HG03066 (cell line): Measurements from ENCODE around the gene UBE2L3.
"Not testable (repeated sequence)": the region's sequence is repeated elsewhere in the genome, so short reads cannot be mapped to it uniquely, and the experiment has no call there.

ENCODE experiments used
- ATAC-seq: cut with Tn5 transposase; IDR thresholded peaks from one replicate; pipeline ENCODE4 v1.9.1; 2021; ENCODE audit warnings: low read depth; ENCODE audit not compliant: unreplicated experiment

The UBE2L3 gene

GRCh38 chr22:21570398-21570797, 2.9 kb downstream of the UBE2L3 start:
- no peak for ATAC-seq

- ATAC-seq, result no peak
Measured at GRCh38 chr22:21571679-21572078, 4.2 kb downstream of the UBE2L3 start.

DNA sequence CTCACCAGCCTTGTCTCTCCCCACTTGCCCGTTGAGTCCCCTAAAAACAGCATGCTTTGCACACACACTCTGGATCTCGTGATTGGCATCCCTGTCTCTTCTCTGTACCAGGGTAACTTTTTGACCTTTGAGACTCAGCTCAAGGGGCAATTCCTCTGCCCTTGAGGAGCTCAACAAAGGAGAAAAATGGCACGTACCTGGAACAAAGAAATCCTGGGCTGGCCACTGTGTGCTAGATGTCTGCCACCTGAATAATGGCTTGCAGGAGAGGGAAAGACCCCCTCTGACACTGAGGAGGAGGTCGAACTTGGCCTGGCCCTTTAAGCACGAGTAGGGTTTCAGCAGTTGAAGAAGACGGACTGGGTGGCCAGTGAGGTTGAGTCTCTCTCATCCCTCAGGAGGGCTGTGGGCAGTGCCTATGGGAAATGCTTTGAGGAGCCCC, 5.8 kb downstream of the UBE2L3 start:
- ATAC-seq, result no peak

DNA sequence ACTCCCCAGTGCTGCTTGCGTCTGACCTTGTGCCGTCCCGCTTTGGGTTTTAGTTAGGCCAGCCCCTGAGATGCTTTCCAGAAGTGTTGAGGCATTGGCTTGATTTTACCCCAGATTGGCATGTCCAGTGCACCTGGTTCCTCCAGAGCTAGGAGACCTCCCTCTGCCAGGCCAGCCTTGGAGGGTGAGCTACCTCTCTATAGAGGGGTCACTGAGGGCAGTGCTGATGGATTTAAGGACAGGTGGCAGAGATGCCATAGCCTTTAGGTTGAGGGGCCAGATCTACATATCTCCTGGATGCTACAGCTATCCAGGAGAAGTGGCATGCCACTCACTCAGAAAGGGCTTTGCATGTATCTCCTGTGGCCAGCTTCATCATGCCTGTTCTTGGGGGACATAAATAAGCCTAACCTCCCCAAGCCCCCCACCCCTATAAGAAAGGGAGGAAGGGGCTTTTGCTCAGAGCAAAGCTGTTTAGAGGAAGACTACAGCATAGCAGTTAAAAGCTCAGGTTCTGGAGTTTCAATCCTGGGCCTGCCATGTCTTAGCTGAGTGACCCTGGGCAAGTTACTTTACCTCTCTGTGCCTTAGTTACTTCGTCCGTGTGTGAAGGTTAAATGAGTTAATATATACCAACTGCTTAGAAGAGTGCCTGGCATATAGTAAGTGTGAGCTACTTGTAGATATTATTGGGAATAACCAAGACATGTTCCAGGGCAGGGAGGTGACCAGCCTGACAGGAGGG, 6.4 kb downstream of the UBE2L3 start:
- no peak for ATAC-seq

- no peak for ATAC-seq
Measured at GRCh38 chr22:21579474-21579851, 11.9 kb downstream of the UBE2L3 start.

DNA sequence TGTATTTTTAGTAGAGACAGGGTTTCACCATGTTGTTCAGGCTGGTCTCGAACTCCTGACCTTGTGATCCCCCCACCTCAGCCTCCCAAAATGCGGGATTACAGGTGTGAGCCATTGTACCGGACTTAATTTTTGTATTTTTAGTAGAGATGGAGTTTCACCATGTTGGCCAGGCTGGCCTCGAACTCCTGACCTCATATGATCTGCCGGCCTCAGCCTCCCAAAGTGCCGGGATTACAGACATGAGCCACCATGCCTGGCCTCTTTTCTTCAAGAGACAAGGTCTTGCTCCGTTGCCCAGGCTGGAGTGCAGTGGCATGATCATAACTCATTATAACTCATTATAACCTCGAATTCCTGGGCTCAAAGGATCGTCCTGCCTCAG, 13.1 kb downstream of the UBE2L3 start:
- ATAC-seq, result not testable (repeated sequence)

DNA sequence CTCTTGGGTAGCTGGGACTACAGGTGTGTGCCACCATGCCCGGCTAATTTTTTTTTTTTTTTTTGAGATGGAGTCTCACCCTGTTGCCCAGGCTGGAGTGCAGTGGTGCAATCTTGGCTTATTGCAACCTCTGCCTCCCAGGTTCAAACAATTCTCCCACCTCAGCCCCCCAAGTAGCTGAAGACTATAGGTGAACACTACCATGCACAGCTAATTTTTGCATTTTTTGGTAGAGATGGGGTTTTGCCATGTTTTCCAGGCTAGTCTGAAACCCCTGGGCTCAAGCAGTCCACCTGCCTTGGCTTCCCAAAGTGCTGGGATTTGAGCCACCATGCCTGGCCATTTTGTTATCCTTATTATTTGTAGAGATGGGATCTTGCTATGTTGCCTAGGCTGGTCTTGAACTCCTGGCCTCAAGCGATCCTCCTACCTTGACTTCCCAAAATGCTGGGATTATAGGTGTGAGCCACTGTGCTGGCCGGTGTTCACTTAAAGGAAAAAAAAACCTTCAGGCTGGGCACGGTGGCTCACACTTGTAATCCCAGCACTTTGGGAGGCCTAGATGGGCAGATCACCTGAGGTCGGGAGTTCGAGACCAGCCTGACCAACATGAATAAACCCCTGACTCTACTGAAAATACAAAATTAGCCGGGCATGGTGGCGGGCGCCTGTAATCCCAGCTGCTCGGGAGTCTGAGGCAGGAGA, 13.6 kb downstream of the UBE2L3 start:
- not testable (repeated sequence) for ATAC-seq

GRCh38 chr22:21582801-21583740, 15.6 kb downstream of the UBE2L3 start:
- ATAC-seq, result no peak

DNA sequence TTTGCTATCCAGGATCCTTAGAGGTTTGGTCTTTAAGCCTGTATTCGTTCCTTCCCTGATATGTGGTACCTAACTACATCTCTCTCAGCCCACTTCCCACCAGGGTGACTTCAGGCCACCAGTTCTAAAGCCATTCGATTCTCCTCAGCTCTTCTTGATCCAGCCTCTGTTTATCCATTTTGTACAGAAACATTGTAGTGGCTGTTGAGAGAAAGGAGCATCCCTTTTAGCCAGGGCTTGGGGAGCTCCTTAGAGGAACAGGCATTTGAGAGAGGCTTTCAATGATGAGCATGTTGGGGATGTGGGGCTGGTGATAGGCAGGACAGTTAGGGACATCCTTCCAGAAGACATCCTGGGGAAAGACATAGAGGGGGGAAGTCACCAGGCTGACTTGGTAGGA, 17.9 kb downstream of the UBE2L3 start:
- ATAC-seq, result no peak

GRCh38 chr22:21587803-21588611, 20.5 kb downstream of the UBE2L3 start:
- ATAC-seq, result peak; percentile 81

DNA sequence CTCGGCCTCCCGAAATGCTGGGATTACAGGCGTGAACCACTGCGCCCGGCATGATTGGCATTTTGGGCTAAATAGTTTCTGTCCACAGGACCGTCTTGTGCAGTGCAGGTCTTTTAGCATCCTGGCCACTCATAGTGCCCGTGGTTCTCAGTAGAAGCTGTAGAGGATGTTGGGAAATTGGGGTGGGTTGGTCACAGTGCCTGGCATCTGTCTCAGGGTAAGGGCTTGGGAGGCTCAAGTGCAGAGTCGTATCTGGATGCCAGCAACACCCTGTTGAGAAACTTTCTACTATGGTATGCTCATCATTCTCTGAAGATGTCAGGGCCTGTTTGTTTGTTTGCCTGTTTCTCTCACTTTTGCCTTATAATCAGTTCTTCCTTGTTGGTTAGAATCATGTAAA, 21.9 kb downstream of the UBE2L3 start:
- ATAC-seq, result no peak

GRCh38 chr22:21590809-21591641, 23.5 kb downstream of the UBE2L3 start:
- no peak for ATAC-seq

DNA sequence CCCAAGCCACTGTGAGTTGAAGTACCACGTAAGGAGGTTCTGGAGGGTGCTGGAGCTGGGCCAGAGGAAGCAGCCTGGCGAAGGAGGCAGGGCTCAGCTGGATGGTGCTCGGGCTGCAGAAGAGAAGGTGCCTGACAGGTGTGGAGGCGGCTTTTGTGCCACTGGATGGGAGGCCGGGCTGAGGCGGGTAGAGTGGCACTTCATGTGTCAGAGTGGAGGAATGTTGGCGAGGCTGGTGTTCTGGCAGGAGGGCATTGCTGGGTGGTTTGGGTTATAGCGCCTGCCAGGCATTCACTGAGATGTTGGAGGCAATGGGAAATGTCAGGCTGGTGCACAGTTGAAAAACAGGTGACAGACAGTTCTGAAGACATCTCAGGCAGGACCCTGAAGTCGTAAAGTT, 24.2 kb downstream of the UBE2L3 start:
- ATAC-seq, result no peak

DNA sequence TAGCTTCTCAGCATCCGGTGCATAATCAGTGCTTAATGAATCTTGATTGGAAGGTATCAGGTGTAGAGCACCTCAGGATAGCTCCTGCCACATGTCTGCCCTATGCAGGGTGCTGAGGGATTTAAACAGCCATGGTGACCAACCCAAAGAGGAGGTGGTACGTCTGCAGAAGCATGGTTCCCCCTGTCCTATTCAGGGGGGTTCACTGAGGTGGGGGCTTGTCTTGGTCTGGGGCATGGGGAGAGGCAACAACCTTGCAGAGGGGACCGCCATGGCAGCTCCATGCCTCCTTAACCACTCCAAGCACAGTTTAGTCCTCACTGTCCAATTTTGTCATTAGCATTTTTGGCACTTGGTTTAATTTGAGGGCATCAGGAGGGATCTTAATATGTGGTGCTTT, 24.9 kb downstream of the UBE2L3 start:
- ATAC-seq, result no peak

- no peak for ATAC-seq
Measured at GRCh38 chr22:21593406-21594232, 26.1 kb downstream of the UBE2L3 start.

DNA sequence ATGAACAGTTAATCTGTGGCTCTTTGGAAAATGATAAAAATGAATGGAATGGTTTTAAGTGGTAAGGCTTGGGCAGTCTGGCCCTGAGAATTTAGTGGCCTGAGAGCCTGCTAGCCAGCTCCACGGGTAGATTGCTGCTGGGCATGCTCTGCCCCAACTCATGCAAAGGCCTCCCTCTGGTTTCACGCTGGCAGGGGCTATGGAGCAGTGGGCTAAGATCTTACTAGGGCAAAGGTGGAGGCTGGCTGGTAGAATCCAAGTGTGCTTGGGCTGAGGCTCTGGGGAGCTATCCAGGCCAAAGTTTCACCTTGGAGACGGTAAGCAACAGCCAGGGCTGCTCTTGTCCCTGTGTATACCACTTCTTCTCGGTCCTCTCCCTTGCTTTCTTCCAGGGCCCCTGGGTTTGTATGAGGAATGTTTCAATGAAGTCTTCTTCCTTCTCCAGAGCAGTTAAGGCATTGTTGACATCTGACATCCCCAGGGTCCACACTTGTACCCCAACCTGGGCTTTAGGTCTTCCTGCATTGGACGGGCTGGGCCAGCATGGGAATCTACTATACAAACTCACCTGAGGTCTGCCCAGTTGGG, 27.4 kb downstream of the UBE2L3 start:
- no peak for ATAC-seq

DNA sequence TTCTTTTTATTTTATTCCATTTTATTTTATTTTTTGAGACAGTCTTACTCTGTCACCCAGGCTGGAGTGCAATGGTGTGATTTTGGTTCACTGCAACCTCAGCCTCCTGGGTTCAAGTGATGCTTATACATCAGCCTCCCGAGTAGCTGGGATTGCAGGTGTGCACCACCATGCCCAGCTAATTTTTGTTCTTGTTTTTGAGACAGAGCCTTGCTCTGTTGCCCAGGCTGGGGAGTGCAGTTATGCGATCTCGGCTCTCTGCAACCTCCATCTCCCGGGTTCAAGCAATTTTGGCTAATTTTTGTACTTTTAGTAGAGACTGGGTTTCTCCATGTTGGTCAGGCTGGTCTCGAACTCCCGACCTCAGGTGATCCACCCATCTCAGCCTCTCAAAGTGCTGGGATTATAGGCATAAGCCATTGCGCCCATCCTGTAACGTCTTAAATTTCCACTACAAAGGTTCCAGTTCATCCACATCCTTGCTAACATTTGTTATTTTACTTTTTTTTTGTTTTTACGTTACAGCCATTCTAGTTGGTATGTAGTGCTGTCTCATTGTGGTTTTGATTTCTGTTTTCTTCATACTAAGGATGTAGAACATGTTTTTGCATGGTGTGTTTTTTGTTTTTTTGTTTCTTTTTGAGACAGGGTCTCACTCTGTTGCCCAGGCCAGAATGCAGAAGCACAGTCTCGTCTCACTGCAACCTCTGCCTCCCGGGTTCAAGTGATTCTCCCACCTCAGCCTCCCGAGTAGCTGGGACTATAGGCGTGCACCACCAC, 29.0 kb downstream of the UBE2L3 start:
- not testable (repeated sequence) for ATAC-seq
